ENCODE measurements around the gene MTAP. TPM values are rescaled to one million over a fixed set of nuclear protein-coding genes. Genes with fewer than 3 reads are reported as not detected.

MTAP gene
- polyA plus RNA-seq, 4 donors: 38.5 to 50.4 (median 46.1) TPM

Other genes starting within 250 kb of the MTAP start
- gene CDKN2A, start 191.8 kb downstream of the MTAP start, polyA plus RNA-seq (ENCODE audit: insufficient read length in 4 of 4): under 1 TPM in 2 of 4 donors, not detected in 2; 0.24 to 0.25 TPM
- gene CDKN2B-AS1, start 192.2 kb downstream of the MTAP start, polyA plus RNA-seq (ENCODE audit: insufficient read length in 4 of 4): under 1 TPM in 2 of 4 donors, not detected in 2; 0.08 to 0.11 TPM
- gene CDKN2B, start 206.7 kb downstream of the MTAP start, polyA plus RNA-seq (ENCODE audit: insufficient read length in 4 of 4): under 1 TPM; 0.17 to 0.56 (median 0.28) TPM

All from right renal pelvis (tissue), 4 donors.